ENCODE results near the gene LILRA2. TPM values are rescaled to one million over a fixed set of nuclear protein-coding genes. Genes with fewer than 3 reads are reported as not detected.

LILRA2 gene
- total and polyA plus RNA-seq, 2 experiments from 2014 or later = not detected

GRCh38 chr19:54535601-54536000 lies 38.0 kb upstream of the LILRA2 start (continued):
- no peak for TF ChIP-seq ZNF462 (CRISPR knock-in tag; IDR thresholded peaks at IDR 0.05)
- no peak for TF ChIP-seq ETS1 (IDR thresholded peaks at IDR 0.05)
- no peak for TF ChIP-seq POLR2AphosphoS5 (IDR thresholded peaks at IDR 0.05; ENCODE audit: low read depth)

- H3K27ac Mint-ChIP-seq = no peak overlapping the region
- peaks cover 100% of the 10 kb centered on the region for H3K9me3 Mint-ChIP-seq
- Histone ChIP-seq H3K4me1 (ENCODE audit: insufficient read depth) (no peaks in the 10 kb centered on the region), H3K4me3 (no peak overlapping the region), H3K79me2 (replicated peaks; ENCODE audit: insufficient read depth) (no peaks in the 10 kb centered on the region), H3K36me3 (ENCODE audit: insufficient read depth) (no peaks in the 10 kb centered on the region), H4K20me1 (replicated peaks; ENCODE audit: insufficient read depth) (no peaks in the 10 kb centered on the region), H3K27ac (ENCODE audit: low read depth) (no peak overlapping the region), H3K9me2 (ENCODE audit: insufficient read depth) (no peaks in the 10 kb centered on the region), H2AFZ (no peak overlapping the region), H3F3A (replicated peaks; ENCODE audit: low read depth) (no peaks in the 10 kb centered on the region), H3K27me3 (ENCODE audit: insufficient read depth) (no peaks in the 10 kb centered on the region), H3K4me2 (no peak overlapping the region)
- ATAC-seq (no peak), DNase-seq (ENCODE audit: low spot score) (no peak)
- no peak overlapping the region for H3K4me3 Mint-ChIP-seq
- no peaks in the 10 kb centered on the region for H3K4me1 Mint-ChIP-seq
- H3K27me3 Mint-ChIP-seq (ENCODE audit: insufficient read depth, low read depth, poor library complexity) = peaks cover 14% of the 10 kb centered on the region
- peaks cover 42% of the 10 kb centered on the region for H3K36me3 Mint-ChIP-seq (ENCODE audit: low read depth)
- TF ChIP-seq ZNF331 (CRISPR knock-in tag; IDR thresholded peaks at IDR 0.05; ENCODE audit: low read depth) (no peak), REST (IDR thresholded peaks at IDR 0.05; ENCODE audit: unreplicated experiment) (no peak), ZNF462 (CRISPR knock-in tag; IDR thresholded peaks at IDR 0.05) (no peak)
Observed at GRCh38 chr19:54536956-54537355, 36.6 kb upstream of the LILRA2 start.
